ENCODE results near the gene ZBTB4. TPM values are rescaled to one million over a fixed set of nuclear protein-coding genes. Genes with fewer than 3 reads are reported as not detected.

Gene ZBTB4
- total RNA-seq, 1 experiment from 2014 or later: 17.1 TPM

DNA sequence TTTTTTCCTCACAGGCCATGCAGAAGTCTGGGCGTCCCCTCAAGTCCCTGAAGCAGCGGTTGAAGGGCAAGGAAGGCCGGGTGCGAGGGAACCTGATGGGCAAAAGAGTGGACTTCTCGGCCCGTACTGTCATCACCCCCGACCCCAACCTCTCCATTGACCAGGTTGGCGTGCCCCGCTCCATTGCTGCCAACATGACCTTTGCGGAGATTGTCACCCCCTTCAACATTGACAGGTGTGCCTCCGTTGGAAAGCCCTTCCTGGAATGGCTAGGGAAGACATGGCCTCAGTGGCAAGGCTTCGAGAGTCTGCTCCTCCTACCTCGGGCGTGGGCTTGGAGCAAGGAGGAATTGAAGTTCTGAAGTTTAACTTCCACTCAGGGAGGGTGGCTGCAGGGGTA, 18.2 kb upstream of the ZBTB4 start (continued):
- TF ChIP-seq, protein P1, sequence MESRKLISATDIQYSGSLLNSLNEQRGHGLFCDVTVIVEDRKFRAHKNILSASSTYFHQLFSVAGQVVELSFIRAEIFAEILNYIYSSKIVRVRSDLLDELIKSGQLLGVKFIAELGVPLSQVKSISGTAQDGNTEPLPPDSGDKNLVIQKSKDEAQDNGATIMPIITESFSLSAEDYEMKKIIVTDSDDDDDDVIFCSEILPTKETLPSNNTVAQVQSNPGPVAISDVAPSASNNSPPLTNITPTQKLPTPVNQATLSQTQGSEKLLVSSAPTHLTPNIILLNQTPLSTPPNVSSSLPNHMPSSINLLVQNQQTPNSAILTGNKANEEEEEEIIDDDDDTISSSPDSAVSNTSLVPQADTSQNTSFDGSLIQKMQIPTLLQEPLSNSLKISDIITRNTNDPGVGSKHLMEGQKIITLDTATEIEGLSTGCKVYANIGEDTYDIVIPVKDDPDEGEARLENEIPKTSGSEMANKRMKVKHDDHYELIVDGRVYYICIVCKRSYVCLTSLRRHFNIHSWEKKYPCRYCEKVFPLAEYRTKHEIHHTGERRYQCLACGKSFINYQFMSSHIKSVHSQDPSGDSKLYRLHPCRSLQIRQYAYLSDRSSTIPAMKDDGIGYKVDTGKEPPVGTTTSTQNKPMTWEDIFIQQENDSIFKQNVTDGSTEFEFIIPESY (IDR thresholded peaks at IDR 0.05; ENCODE audit: extremely low read depth, insufficient replicate concordance, low read length): no peak
- TF ChIP-seq CEBPB (IDR thresholded peaks at IDR 0.05; ENCODE audit: low read depth): no peak
- no peak for TF ChIP-seq SRF (IDR thresholded peaks at IDR 0.05; ENCODE audit: low read depth)
- TF ChIP-seq SIN3A (IDR thresholded peaks at IDR 0.05; ENCODE audit: low read depth): no peak
- TF ChIP-seq RAD21 (IDR thresholded peaks at IDR 0.05; ENCODE audit: low read depth): no peak
- TF ChIP-seq YY1 (IDR thresholded peaks at IDR 0.05; ENCODE audit: extremely low read depth, insufficient replicate concordance, low read depth, low read length): no peak
- TF ChIP-seq EZH2 (IDR thresholded peaks at IDR 0.05): no peak
- TF ChIP-seq FOSL1 (IDR thresholded peaks at IDR 0.05; ENCODE audit: low read depth): no peak
- TF ChIP-seq EGR1 (IDR thresholded peaks at IDR 0.05; ENCODE audit: low read depth): no peak
- TF ChIP-seq POLR2AphosphoS5 (IDR thresholded peaks at IDR 0.05; ENCODE audit: low read depth, low read length): no peak

DNA sequence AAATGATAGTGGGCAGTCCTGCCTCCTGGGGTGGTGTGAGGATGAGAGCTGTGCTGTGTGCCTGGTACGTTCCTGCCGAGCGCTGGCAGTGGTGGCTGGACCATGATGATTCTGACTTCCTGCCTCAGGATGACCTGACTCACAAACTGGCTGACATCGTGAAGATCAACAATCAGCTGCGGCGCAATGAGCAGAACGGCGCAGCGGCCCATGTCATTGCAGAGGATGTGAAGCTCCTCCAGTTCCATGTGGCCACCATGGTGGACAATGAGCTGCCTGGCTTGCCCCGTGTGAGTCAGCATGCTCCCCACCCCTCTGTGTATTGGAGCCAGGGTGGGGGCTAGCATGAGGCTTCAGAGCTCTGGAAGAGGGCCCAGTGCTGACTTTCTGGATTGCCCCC, 17.8 kb upstream of the ZBTB4 start:
- no peaks in the 10 kb centered on the region for H3K9me2 ChIP-seq (ENCODE audit: insufficient read depth)
- H4K20me1 ChIP-seq (ENCODE audit: insufficient read depth): peaks cover 12% of the 10 kb centered on the region; the same call in 1 of the 2 replicates
- no peak overlapping the region for H3K4me3 ChIP-seq (replicated peaks in 1 of 2; ENCODE audit: low read depth in 1 of 2, low read length in 2 of 2)
- DNase-seq (ENCODE audit: low read depth, low spot score): no peak
- H3K36me3 ChIP-seq (ENCODE audit: control insufficient read depth in 1 of 2, insufficient read depth in 2 of 2, low read length in 2 of 2): peaks cover 62 to 78% of the 10 kb centered on the region in 2 experiments
- ChIA-PET POLR2A (no interaction called here), CTCF (no interaction called here), RAD21 (ENCODE audit: low non-redundant PET in 1 of 2, low total read pairs in 2 of 2, uncharacterized antibody in 2 of 2, unreplicated experiment in 2 of 2) (no interaction called here)
- BruUV-seq (replicated peaks): no TSS peak
- peaks cover 86% of the 10 kb centered on the region for H3K79me2 ChIP-seq (ENCODE audit: insufficient read depth, low read length)
- no peak overlapping the region for H3K27ac ChIP-seq (ENCODE audit: low read depth, low read length)
- intact Hi-C loops (cut with micrococcal nuclease): no loop called here
- no peaks in the 10 kb centered on the region for H3K4me1 ChIP-seq (ENCODE audit: control insufficient read depth in 1 of 2, insufficient read depth in 2 of 2, low read length in 2 of 2)
- H3K27me3 ChIP-seq (ENCODE audit: insufficient read depth, low read length): no peaks in the 10 kb centered on the region
- H3K4me2 ChIP-seq (ENCODE audit: low read length): no peak overlapping the region
- no peak for ATAC-seq
- H3K9me3 ChIP-seq (ENCODE audit: control insufficient read depth in 1 of 2, insufficient read depth in 1 of 2, low read depth in 1 of 2, low read length in 2 of 2): no peaks in the 10 kb centered on the region
- H3K9ac ChIP-seq (ENCODE audit: low read length): no peak overlapping the region
- H2AFZ ChIP-seq (ENCODE audit: low read depth, low read length, poor library complexity, severe bottlenecking): no peak overlapping the region
- TF ChIP-seq, protein P2, sequence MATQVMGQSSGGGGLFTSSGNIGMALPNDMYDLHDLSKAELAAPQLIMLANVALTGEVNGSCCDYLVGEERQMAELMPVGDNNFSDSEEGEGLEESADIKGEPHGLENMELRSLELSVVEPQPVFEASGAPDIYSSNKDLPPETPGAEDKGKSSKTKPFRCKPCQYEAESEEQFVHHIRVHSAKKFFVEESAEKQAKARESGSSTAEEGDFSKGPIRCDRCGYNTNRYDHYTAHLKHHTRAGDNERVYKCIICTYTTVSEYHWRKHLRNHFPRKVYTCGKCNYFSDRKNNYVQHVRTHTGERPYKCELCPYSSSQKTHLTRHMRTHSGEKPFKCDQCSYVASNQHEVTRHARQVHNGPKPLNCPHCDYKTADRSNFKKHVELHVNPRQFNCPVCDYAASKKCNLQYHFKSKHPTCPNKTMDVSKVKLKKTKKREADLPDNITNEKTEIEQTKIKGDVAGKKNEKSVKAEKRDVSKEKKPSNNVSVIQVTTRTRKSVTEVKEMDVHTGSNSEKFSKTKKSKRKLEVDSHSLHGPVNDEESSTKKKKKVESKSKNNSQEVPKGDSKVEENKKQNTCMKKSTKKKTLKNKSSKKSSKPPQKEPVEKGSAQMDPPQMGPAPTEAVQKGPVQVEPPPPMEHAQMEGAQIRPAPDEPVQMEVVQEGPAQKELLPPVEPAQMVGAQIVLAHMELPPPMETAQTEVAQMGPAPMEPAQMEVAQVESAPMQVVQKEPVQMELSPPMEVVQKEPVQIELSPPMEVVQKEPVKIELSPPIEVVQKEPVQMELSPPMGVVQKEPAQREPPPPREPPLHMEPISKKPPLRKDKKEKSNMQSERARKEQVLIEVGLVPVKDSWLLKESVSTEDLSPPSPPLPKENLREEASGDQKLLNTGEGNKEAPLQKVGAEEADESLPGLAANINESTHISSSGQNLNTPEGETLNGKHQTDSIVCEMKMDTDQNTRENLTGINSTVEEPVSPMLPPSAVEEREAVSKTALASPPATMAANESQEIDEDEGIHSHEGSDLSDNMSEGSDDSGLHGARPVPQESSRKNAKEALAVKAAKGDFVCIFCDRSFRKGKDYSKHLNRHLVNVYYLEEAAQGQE (IDR thresholded peaks at IDR 0.05; ENCODE audit: low read depth): no peak
- TF ChIP-seq POLR2A (IDR thresholded peaks at IDR 0.05; ENCODE audit: borderline replicate concordance, extremely low read depth, insufficient read depth, insufficient read length) (no peak), EZH2phosphoT487 (IDR thresholded peaks at IDR 0.05; ENCODE audit: borderline replicate concordance) (no peak), CEBPB (IDR thresholded peaks at IDR 0.05; ENCODE audit: low read depth) (no peak), JUND (IDR thresholded peaks at IDR 0.05) (no peak), EGR1 (IDR thresholded peaks at IDR 0.05; ENCODE audit: low read depth) (no peak), SP1 (IDR thresholded peaks at IDR 0.05; ENCODE audit: low read depth) (no peak), ELF1 (IDR thresholded peaks at IDR 0.05; ENCODE audit: borderline replicate concordance, low read depth) (no peak)
- TF ChIP-seq, protein P1 (IDR thresholded peaks at IDR 0.05; ENCODE audit: extremely low read depth, insufficient replicate concordance, low read length): no peak
- TF ChIP-seq, protein P3, sequence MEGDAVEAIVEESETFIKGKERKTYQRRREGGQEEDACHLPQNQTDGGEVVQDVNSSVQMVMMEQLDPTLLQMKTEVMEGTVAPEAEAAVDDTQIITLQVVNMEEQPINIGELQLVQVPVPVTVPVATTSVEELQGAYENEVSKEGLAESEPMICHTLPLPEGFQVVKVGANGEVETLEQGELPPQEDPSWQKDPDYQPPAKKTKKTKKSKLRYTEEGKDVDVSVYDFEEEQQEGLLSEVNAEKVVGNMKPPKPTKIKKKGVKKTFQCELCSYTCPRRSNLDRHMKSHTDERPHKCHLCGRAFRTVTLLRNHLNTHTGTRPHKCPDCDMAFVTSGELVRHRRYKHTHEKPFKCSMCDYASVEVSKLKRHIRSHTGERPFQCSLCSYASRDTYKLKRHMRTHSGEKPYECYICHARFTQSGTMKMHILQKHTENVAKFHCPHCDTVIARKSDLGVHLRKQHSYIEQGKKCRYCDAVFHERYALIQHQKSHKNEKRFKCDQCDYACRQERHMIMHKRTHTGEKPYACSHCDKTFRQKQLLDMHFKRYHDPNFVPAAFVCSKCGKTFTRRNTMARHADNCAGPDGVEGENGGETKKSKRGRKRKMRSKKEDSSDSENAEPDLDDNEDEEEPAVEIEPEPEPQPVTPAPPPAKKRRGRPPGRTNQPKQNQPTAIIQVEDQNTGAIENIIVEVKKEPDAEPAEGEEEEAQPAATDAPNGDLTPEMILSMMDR (IDR thresholded peaks at IDR 0.05 in 2 of 3, conservative IDR thresholded peaks at IDR 0.05 in 1 of 3; ENCODE audit: borderline replicate concordance in 1 of 3, insufficient read depth in 1 of 3, low read depth in 2 of 3, low read length in 2 of 3): no peak

All from HCT116 (cell line).